Caco-2 (cell line): ENCODE measurements around the gene OFD1. TPM values are rescaled to one million over a fixed set of nuclear protein-coding genes. Genes with fewer than 3 reads are reported as not detected.

Experiments used
- BruUV-seq: library from RNA; stranded (reverse); fragments of 400-500 nt; replicated peaks from 2 replicates; lab custom pipeline; 2021; lab: Mats Ljungman, UMichigan
- CTCF ChIA-PET: fragments of 300-600 bp; sonication (Branson Sonifier 250); formaldehyde crosslinking; loops from one replicate; lab custom pipeline; 2022; ENCODE audit warnings: antibody characterized with exemption; lab: Charles Lee
- POLR2A ChIA-PET: fragments of 300-600 bp; sonication (Branson Sonifier 250); formaldehyde crosslinking; loops from one replicate; lab custom pipeline; 2022; ENCODE audit warnings: antibody characterized with exemption; lab: Charles Lee
- DNase-seq, 2 experiments: peaks; one replicate each; pipeline versions ENCODE4 v3.0.0 to v3.0.0-alpha.2; 2020 to 2022
- H3K27me3 ChIP-seq: replicated peaks from 2 replicates; pipeline ENCODE4 v1.6.0; 2011; ENCODE audit warnings: low read length; ENCODE audit not compliant: control insufficient read depth, insufficient read depth
- H3K36me3 ChIP-seq: 2 replicates; pipeline ENCODE4 v1.5.1; 2011; ENCODE audit warnings: low read length; ENCODE audit not compliant: control insufficient read depth, insufficient read depth
- H3K4me1 ChIP-seq: fragments of 250-450 bp; sonication (Bioruptor Pico); 2 replicates; pipeline ENCODE4 v1.5.1; 2020; ENCODE audit warnings: mild to moderate bottlenecking
- H3K4me3 ChIP-seq: 2 replicates; pipeline ENCODE4 v1.5.1; 2011; ENCODE audit warnings: low read depth, mild to moderate bottlenecking, control low read depth, low read length
- H3K9me3 ChIP-seq: fragments of 250-450 bp; sonication (Bioruptor Pico); 2 replicates; pipeline ENCODE4 v1.5.1; 2020; ENCODE audit warnings: mild to moderate bottlenecking, moderate library complexity
- H3K27ac Mint-ChIP-seq: one replicate; pipeline ENCODE4 v1.8.0; 2022; ENCODE audit warnings: mixed read lengths; ENCODE audit not compliant: unreplicated experiment
- H3K27me3 Mint-ChIP-seq: one replicate; pipeline ENCODE4 v1.8.0; 2022; ENCODE audit warnings: mixed read lengths; ENCODE audit not compliant: insufficient read depth, unreplicated experiment
- H3K36me3 Mint-ChIP-seq: one replicate; pipeline ENCODE4 v1.8.0; 2022; ENCODE audit warnings: mild to moderate bottlenecking, mixed read lengths; ENCODE audit not compliant: insufficient read depth, unreplicated experiment
- H3K4me1 Mint-ChIP-seq: one replicate; pipeline ENCODE4 v1.8.0; 2022; ENCODE audit warnings: low read depth, mixed read lengths; ENCODE audit not compliant: unreplicated experiment
- H3K4me3 Mint-ChIP-seq: one replicate; pipeline ENCODE4 v1.8.0; 2022; ENCODE audit warnings: mild to moderate bottlenecking, moderate library complexity, mixed read lengths; ENCODE audit not compliant: unreplicated experiment
- H3K9me3 Mint-ChIP-seq: one replicate; pipeline ENCODE4 v1.8.0; 2022; ENCODE audit warnings: mixed read lengths; ENCODE audit not compliant: unreplicated experiment
- intact Hi-C: fragments of 100-400 bp; cut with micrococcal nuclease; formaldehyde crosslinking; loops from one replicate; pipeline ENCODE4 v1.10.0; 2022; ENCODE audit not compliant: unreplicated experiment
- total RNA-seq: library from RNA; stranded (reverse); gene quantifications from 2 replicates; pipeline ENCODE4 v1.2.3, GENCODE V29; 2022
- TF ChIP-seq, protein P1 (sequence below), 2 experiments: fragments of 200-600 bp in 1 of 2; IDR thresholded peaks; 1 replicate in 1 of 2; 2 replicates in 1 of 2; pipeline versions ENCODE4 v1.5.1 to v1.8.0; 2011 to 2022; ENCODE audit warnings: antibody characterized with exemption in 1 of 2, control low read depth in 1 of 2, inconsistent platforms in 1 of 2, low read depth in 1 of 2, low read length in 1 of 2, mild to moderate bottlenecking in 1 of 2, moderate library complexity in 1 of 2; ENCODE audit not compliant: insufficient read depth in 1 of 2, severe bottlenecking in 1 of 2, unreplicated experiment in 1 of 2

OFD1 gene
- total RNA-seq, 1 experiment from 2014 or later, result 34.0 TPM

DNA sequence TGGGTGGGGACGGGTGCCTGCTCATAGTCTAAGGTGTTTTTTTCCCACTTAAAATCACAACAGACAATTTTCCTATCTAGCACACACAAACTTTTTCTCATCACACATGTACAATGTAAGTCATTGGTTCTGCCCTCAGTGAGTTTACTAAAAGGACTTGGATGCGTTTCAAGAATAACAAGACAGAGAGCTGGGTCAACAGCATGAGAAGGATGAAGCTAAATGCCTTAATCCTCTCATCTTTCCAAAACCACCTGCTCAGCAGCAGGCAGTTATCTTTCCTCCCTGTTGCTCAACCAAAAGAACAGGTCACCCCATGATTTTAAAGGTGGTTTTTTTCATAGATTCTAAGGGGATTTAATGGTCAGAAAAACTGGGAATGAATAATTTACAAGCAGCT lies 40.1 kb downstream of the OFD1 start:
- POLR2A ChIA-PET, result no interaction called here
- BruUV-seq, result no TSS peak
- intact Hi-C loops, result no loop called here
- H3K4me3 Mint-ChIP-seq, result no peak overlapping the region
- no peaks in the 10 kb centered on the region for H3K27me3 Mint-ChIP-seq
- Histone ChIP-seq H3K36me3 (no peaks in the 10 kb centered on the region; the same call in 1 of the 2 replicates), H3K27me3 (no peaks in the 10 kb centered on the region), H3K4me1 (no peaks in the 10 kb centered on the region), H3K9me3 (no peaks in the 10 kb centered on the region), H3K4me3 (no peak overlapping the region)
- no peak for DNase-seq
- peaks cover 33% of the 10 kb centered on the region for H3K36me3 Mint-ChIP-seq
- H3K4me1 Mint-ChIP-seq, result no peaks in the 10 kb centered on the region
- TF ChIP-seq, protein P1, sequence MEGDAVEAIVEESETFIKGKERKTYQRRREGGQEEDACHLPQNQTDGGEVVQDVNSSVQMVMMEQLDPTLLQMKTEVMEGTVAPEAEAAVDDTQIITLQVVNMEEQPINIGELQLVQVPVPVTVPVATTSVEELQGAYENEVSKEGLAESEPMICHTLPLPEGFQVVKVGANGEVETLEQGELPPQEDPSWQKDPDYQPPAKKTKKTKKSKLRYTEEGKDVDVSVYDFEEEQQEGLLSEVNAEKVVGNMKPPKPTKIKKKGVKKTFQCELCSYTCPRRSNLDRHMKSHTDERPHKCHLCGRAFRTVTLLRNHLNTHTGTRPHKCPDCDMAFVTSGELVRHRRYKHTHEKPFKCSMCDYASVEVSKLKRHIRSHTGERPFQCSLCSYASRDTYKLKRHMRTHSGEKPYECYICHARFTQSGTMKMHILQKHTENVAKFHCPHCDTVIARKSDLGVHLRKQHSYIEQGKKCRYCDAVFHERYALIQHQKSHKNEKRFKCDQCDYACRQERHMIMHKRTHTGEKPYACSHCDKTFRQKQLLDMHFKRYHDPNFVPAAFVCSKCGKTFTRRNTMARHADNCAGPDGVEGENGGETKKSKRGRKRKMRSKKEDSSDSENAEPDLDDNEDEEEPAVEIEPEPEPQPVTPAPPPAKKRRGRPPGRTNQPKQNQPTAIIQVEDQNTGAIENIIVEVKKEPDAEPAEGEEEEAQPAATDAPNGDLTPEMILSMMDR (IDR thresholded peaks at IDR 0.05; ENCODE audit: insufficient read depth in 1 of 2, low read depth in 1 of 2, low read length in 1 of 2, severe bottlenecking in 1 of 2, unreplicated experiment in 1 of 2), result no peak
- H3K9me3 Mint-ChIP-seq, result no peaks in the 10 kb centered on the region
- H3K27ac Mint-ChIP-seq, result no peak overlapping the region
- CTCF ChIA-PET, result no interaction called here

DNA sequence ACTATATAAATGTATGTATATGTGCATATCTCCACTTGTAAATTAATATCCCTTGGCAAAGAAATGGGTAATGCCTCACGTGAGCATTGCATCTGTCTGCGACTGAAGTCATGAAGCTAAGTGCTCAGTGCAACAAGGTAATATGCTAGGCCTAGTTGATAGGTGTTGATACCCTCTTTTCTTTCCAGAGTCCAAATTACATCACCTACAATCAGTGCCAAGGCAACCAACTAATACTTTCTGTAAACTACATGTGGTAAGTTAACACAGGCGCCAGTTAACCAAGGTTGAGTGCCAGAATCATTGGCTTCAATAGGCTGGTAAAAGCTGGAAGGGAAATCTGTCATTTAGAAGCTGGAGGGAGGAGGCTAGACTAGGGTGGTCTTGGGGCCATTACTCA lies 41.3 kb downstream of the OFD1 start:
- Mint-ChIP-seq H3K4me1 (no peaks in the 10 kb centered on the region), H3K4me3 (no peak overlapping the region), H3K27me3 (no peaks in the 10 kb centered on the region), H3K9me3 (no peaks in the 10 kb centered on the region), H3K36me3 (peaks cover 23% of the 10 kb centered on the region), H3K27ac (no peak overlapping the region)
- no TSS peak for BruUV-seq
- no peaks in the 10 kb centered on the region for H3K27me3 ChIP-seq
- ChIA-PET POLR2A (no interaction called here), CTCF (no interaction called here)
- no peaks in the 10 kb centered on the region; the same call in 1 of the 2 replicates for H3K36me3 ChIP-seq
- no peaks in the 10 kb centered on the region for H3K9me3 ChIP-seq
- DNase-seq, result no peak
- intact Hi-C loops, result no loop called here
- H3K4me1 ChIP-seq, result no peaks in the 10 kb centered on the region
- TF ChIP-seq, protein P1 (IDR thresholded peaks at IDR 0.05; ENCODE audit: insufficient read depth in 1 of 2, low read depth in 1 of 2, low read length in 1 of 2, severe bottlenecking in 1 of 2, unreplicated experiment in 1 of 2), result no peak
- no peak overlapping the region for H3K4me3 ChIP-seq

- Mint-ChIP-seq H3K36me3 (peaks cover 23% of the 10 kb centered on the region), H3K27me3 (no peaks in the 10 kb centered on the region), H3K4me3 (no peak overlapping the region), H3K9me3 (no peaks in the 10 kb centered on the region), H3K4me1 (no peaks in the 10 kb centered on the region), H3K27ac (no peak overlapping the region)
- Histone ChIP-seq H3K36me3 (no peaks in the 10 kb centered on the region; the same call in 1 of the 2 replicates), H3K27me3 (no peaks in the 10 kb centered on the region), H3K4me3 (no peak overlapping the region), H3K9me3 (no peaks in the 10 kb centered on the region), H3K4me1 (no peaks in the 10 kb centered on the region)
- intact Hi-C loops, result no loop called here
- CTCF ChIA-PET, result no interaction called here
- POLR2A ChIA-PET, result no interaction called here
- BruUV-seq, result no TSS peak
- TF ChIP-seq, protein P1 (IDR thresholded peaks at IDR 0.05; ENCODE audit: insufficient read depth in 1 of 2, low read depth in 1 of 2, low read length in 1 of 2, severe bottlenecking in 1 of 2, unreplicated experiment in 1 of 2), result no peak
- DNase-seq, result no peak
These were observed 41.8 kb downstream of the OFD1 start for GRCh38 chrX:13776387-13776786.
